Natural killer cell (primary cell): ENCODE measurements around the gene MOV10L1. TPM values are rescaled to one million over a fixed set of nuclear protein-coding genes. Genes with fewer than 3 reads are reported as not detected.
A peak's percentile ranks its signal among the peaks of the same experiment; 100 is the strongest.

Source experiments
- ATAC-seq, 3 donors: fragments of 150-1000 bp in 2 of 3; fragments of 200-7000 bp in 1 of 3; cut with Tn5 transposase; 1 replicate in 1 of 3; 2 replicates in 2 of 3; pipeline ENCODE4 v1.10.0; 2021; ENCODE audit warnings: mild to moderate bottlenecking in 2 of 3, moderate library complexity in 2 of 3
- DNase-seq, 2 donors: peaks; one replicate each; pipeline versions ENCODE4 v3.0.0 to v3.0.0-alpha.2; 2013 to 2021; ENCODE audit warnings: mixed read lengths in 1 of 2
- H3K27ac ChIP-seq: one replicate; pipeline ENCODE4 v1.5.1; 2013; ENCODE audit warnings: mild to moderate bottlenecking, low read length
- H3K27me3 ChIP-seq: one replicate; pipeline ENCODE4 v1.6.1; 2013; ENCODE audit warnings: low read length; ENCODE audit not compliant: control insufficient read depth, insufficient read depth
- H3K36me3 ChIP-seq: one replicate; pipeline ENCODE4 v1.6.1; 2013; ENCODE audit warnings: low read length; ENCODE audit not compliant: control insufficient read depth, insufficient read depth
- H3K4me1 ChIP-seq: one replicate; pipeline ENCODE4 v1.6.1; 2013; ENCODE audit warnings: low read length; ENCODE audit not compliant: control insufficient read depth, insufficient read depth
- H3K4me3 ChIP-seq: one replicate; pipeline ENCODE4 v1.5.1; 2013; ENCODE audit warnings: low read length
- H3K9me3 ChIP-seq: one replicate; pipeline ENCODE4 v1.6.1; 2013; ENCODE audit warnings: low read length; ENCODE audit not compliant: control insufficient read depth, insufficient read depth
- H3K27ac Mint-ChIP-seq, 2 donors: one replicate each; pipeline ENCODE4 v1.8.0; 2022; ENCODE audit warnings: mild to moderate bottlenecking in 2 of 2, mixed read lengths in 2 of 2, moderate library complexity in 1 of 2
- H3K27me3 Mint-ChIP-seq, 2 donors: one replicate each; pipeline ENCODE4 v1.8.0; 2022; ENCODE audit warnings: low read depth in 2 of 2, mixed read lengths in 2 of 2
- H3K36me3 Mint-ChIP-seq: one replicate; pipeline ENCODE4 v1.8.0; 2022; ENCODE audit warnings: mixed read lengths
- H3K4me1 Mint-ChIP-seq, 2 donors: one replicate each; pipeline ENCODE4 v1.8.0; 2022; ENCODE audit warnings: mixed read lengths in 2 of 2
- H3K4me3 Mint-ChIP-seq: one replicate; pipeline ENCODE4 v1.8.0; 2022; ENCODE audit warnings: mild to moderate bottlenecking, moderate library complexity, mixed read lengths
- H3K9me3 Mint-ChIP-seq, 2 donors: one replicate each; pipeline ENCODE4 v1.8.0; 2022; ENCODE audit warnings: mixed read lengths in 2 of 2
- CTCF ChIP-seq: fragments of 200-600 bp; IDR thresholded peaks from one replicate; pipeline ENCODE4 v1.8.0; 2022; ENCODE audit warnings: antibody characterized with exemption
- WGBS: methylation state at CpG from one replicate; pipeline ENCODE4 v1.1.7; 2013; ENCODE audit warnings: missing lambda C conversion rate; ENCODE audit not compliant: insufficient coverage; 5-methylcytosine and 5-hydroxymethylcytosine counted together
- intact Hi-C: fragments of 100-400 bp; cut with micrococcal nuclease; formaldehyde crosslinking; loops from one replicate; pipeline ENCODE4 v1.14.2; 2022
- total RNA-seq, 4 donors: library from RNA; stranded (reverse); fragments of 120-200 nt in 1 of 4; gene quantifications; one replicate each; pipeline versions ENCODE4 v1.2.3 to v1.2.4, GENCODE V29; 2013 to 2022

The MOV10L1 gene
- total RNA-seq, 3 donors from 2014 or later (not counting 1 experiment from before 2014, with no cell fraction given), result 1.0 to 1.7 TPM; not detected in 1

GRCh38 chr22:50184004-50184901, 94.4 kb downstream of the MOV10L1 start:
- Mint-ChIP-seq H3K4me1 (peaks cover 20 to 36% of the 10 kb centered on the region in 2 donors), H3K36me3 (no peaks in the 10 kb centered on the region), H3K4me3 (peak overlapping the region; percentile 85), H3K9me3 (no peaks in the 10 kb centered on the region), H3K27ac (peak overlapping the region; percentile 43 to 73), H3K27me3 (peaks cover 0 to 6% of the 10 kb centered on the region in 2 donors)
- H3K36me3 ChIP-seq, result no peaks in the 10 kb centered on the region
- peaks cover 59% of the 10 kb centered on the region for H3K4me1 ChIP-seq
- no peak overlapping the region for H3K27ac ChIP-seq
- no peak for TF ChIP-seq CTCF
- no peaks in the 10 kb centered on the region for H3K9me3 ChIP-seq
- WGBS, result 68% methylated on average over 32 of the region's 32 CpGs
- H3K4me3 ChIP-seq, result no peak overlapping the region
- intact Hi-C loops, result no loop called here
- DNase-seq, result no peak
- ATAC-seq, result no peak
- no peaks in the 10 kb centered on the region for H3K27me3 ChIP-seq

GRCh38 chr22:50184902-50185374, 95.1 kb downstream of the MOV10L1 start:
- ATAC-seq (no peak), DNase-seq (no peak)
- intact Hi-C loops, result no loop called here
- Histone ChIP-seq H3K4me3 (peak overlapping the region; percentile 57), H3K27me3 (no peaks in the 10 kb centered on the region), H3K36me3 (no peaks in the 10 kb centered on the region), H3K9me3 (no peaks in the 10 kb centered on the region), H3K27ac (no peak overlapping the region), H3K4me1 (peaks cover 60% of the 10 kb centered on the region)
- H3K36me3 Mint-ChIP-seq, result no peaks in the 10 kb centered on the region
- no peak for TF ChIP-seq CTCF
- peaks cover 22 to 37% of the 10 kb centered on the region in 2 donors for H3K4me1 Mint-ChIP-seq
- H3K4me3 Mint-ChIP-seq, result peak overlapping the region; percentile 85
- peak overlapping the region in 1 of 2 donors; percentile 73 for H3K27ac Mint-ChIP-seq
- peaks cover 0 to 2% of the 10 kb centered on the region in 2 donors for H3K27me3 Mint-ChIP-seq
- no peaks in the 10 kb centered on the region for H3K9me3 Mint-ChIP-seq
- WGBS, result 6% methylated on average over 63 of the region's 63 CpGs

GRCh38 chr22:50185375-50186087, 95.7 kb downstream of the MOV10L1 start, which contains the start of gene TRABD:
TSS of gene TRABD (plus strand) at chr22:50185913. CDS start at chr22:50193061, 7,148 bp downstream.
- no peak for TF ChIP-seq CTCF
- Histone ChIP-seq H3K27ac (peak within 1 kb of the TSS; percentile 80), H3K9me3 (no peaks in the 10 kb centered on the region), H3K4me1 (peaks cover 62% of the 10 kb centered on the region), H3K36me3 (no peaks in the 10 kb centered on the region), H3K4me3 (peak within 1 kb of the TSS; percentile 58), H3K27me3 (no peaks in the 10 kb centered on the region)
- intact Hi-C loops, result no loop called here
- Mint-ChIP-seq H3K4me1 (peaks cover 21 to 39% of the 10 kb centered on the region in 2 donors), H3K27ac (peak within 1 kb of the TSS; percentile 90 to 91), H3K36me3 (no peaks in the 10 kb centered on the region), H3K4me3 (peak within 1 kb of the TSS; percentile 91), H3K27me3 (peaks cover 0 to 2% of the 10 kb centered on the region in 2 donors), H3K9me3 (no peaks in the 10 kb centered on the region)
- peak; percentile 75 to 93 (median 82) for ATAC-seq
- DNase-seq, result peak; percentile 86 to 95
- WGBS, result 2% methylated on average over 57 of the region's 90 CpGs
